Endothelial cell (in vitro differentiated cells): ENCODE results near the gene CLEC18B. TPM values are rescaled to one million over a fixed set of nuclear protein-coding genes. Genes with fewer than 3 reads are reported as not detected.
"Not testable (repeated sequence)": the region's sequence is repeated elsewhere in the genome, so short reads cannot be mapped to it uniquely, and the experiment has no call there.

Experiments
- DNase-seq: peaks from one replicate; pipeline ENCODE4 v3.0.0; 2021; ENCODE audit warnings: low spot score
- H3K27ac Mint-ChIP-seq: one replicate; pipeline ENCODE4 v1.8.0; 2021; ENCODE audit warnings: mixed read lengths, inconsistent platforms; ENCODE audit not compliant: unreplicated experiment
- H3K27me3 Mint-ChIP-seq: one replicate; pipeline ENCODE4 v1.8.0; 2021; ENCODE audit warnings: mild to moderate bottlenecking, moderate library complexity, mixed read lengths, inconsistent platforms; ENCODE audit not compliant: unreplicated experiment
- H3K36me3 Mint-ChIP-seq: one replicate; pipeline ENCODE4 v1.8.0; 2021; ENCODE audit warnings: mild to moderate bottlenecking, low read depth, mixed read lengths, inconsistent platforms; ENCODE audit not compliant: unreplicated experiment
- H3K4me1 Mint-ChIP-seq: one replicate; pipeline ENCODE4 v1.8.0; 2021; ENCODE audit warnings: mild to moderate bottlenecking, mixed read lengths, inconsistent platforms; ENCODE audit not compliant: unreplicated experiment
- H3K4me3 Mint-ChIP-seq: one replicate; pipeline ENCODE4 v1.8.0; 2021; ENCODE audit warnings: mild to moderate bottlenecking, mixed read lengths, inconsistent platforms; ENCODE audit not compliant: unreplicated experiment
- H3K9me3 Mint-ChIP-seq: one replicate; pipeline ENCODE4 v1.8.0; 2021; ENCODE audit warnings: mixed read lengths, inconsistent platforms; ENCODE audit not compliant: unreplicated experiment
- total RNA-seq: library from RNA; stranded (reverse); fragmentation: NEBNext Ultra II Directional; extraction: Animal tissue kit (Norgen Biotek cat#: 25700); gene quantifications from one replicate; pipeline ENCODE4 v1.2.1, GENCODE V29; 2021; ENCODE audit not compliant: unreplicated experiment

Gene CLEC18B
- total RNA-seq, 1 donor from 2014 or later: 0.26 TPM

GRCh38 chr16:74412138-74412774, 9.0 kb downstream of the CLEC18B start:
- not testable (repeated sequence) for H3K9me3 Mint-ChIP-seq, H3K27me3 Mint-ChIP-seq, H3K4me3 Mint-ChIP-seq, H3K4me1 Mint-ChIP-seq, H3K36me3 Mint-ChIP-seq, H3K27ac Mint-ChIP-seq, DNase-seq

- H3K27me3 Mint-ChIP-seq: not testable (repeated sequence)
Observed at GRCh38 chr16:74410981-74411380, 10.3 kb downstream of the CLEC18B start.

GRCh38 chr16:74410057-74410957, 11.0 kb downstream of the CLEC18B start:
- not testable (repeated sequence) for H3K27ac Mint-ChIP-seq, DNase-seq, H3K36me3 Mint-ChIP-seq, H3K4me3 Mint-ChIP-seq, H3K9me3 Mint-ChIP-seq, H3K27me3 Mint-ChIP-seq, H3K4me1 Mint-ChIP-seq

More at GRCh38 chr16:74410981-74411380, 10.3 kb downstream of the CLEC18B start:
- not testable (repeated sequence) for H3K4me1 Mint-ChIP-seq, H3K4me3 Mint-ChIP-seq, H3K36me3 Mint-ChIP-seq, DNase-seq, H3K9me3 Mint-ChIP-seq, H3K27ac Mint-ChIP-seq

GRCh38 chr16:74409185-74409981, 11.9 kb downstream of the CLEC18B start:
- H3K9me3 Mint-ChIP-seq, H3K27me3 Mint-ChIP-seq, H3K27ac Mint-ChIP-seq, H3K4me3 Mint-ChIP-seq, H3K36me3 Mint-ChIP-seq, DNase-seq, H3K4me1 Mint-ChIP-seq: not testable (repeated sequence)

GRCh38 chr16:74407362-74407705, 13.9 kb downstream of the CLEC18B start:
- not testable (repeated sequence) for H3K9me3 Mint-ChIP-seq, H3K4me1 Mint-ChIP-seq, H3K27me3 Mint-ChIP-seq, H3K36me3 Mint-ChIP-seq, H3K4me3 Mint-ChIP-seq, H3K27ac Mint-ChIP-seq, DNase-seq

GRCh38 chr16:74406600-74407361, 14.5 kb downstream of the CLEC18B start:
- H3K9me3 Mint-ChIP-seq, H3K4me1 Mint-ChIP-seq, H3K27me3 Mint-ChIP-seq, H3K36me3 Mint-ChIP-seq, H3K27ac Mint-ChIP-seq, H3K4me3 Mint-ChIP-seq: not testable (repeated sequence)
- DNase-seq: peak; percentile 42

- H3K4me3 Mint-ChIP-seq, H3K36me3 Mint-ChIP-seq, H3K27me3 Mint-ChIP-seq, H3K27ac Mint-ChIP-seq, H3K4me1 Mint-ChIP-seq, DNase-seq, H3K9me3 Mint-ChIP-seq: not testable (repeated sequence)
Observed at GRCh38 chr16:74404148-74404933, 16.9 kb downstream of the CLEC18B start.

- peak overlapping the region; percentile 59 for H3K27ac Mint-ChIP-seq
- H3K9me3 Mint-ChIP-seq, H3K4me3 Mint-ChIP-seq, H3K27me3 Mint-ChIP-seq, DNase-seq, H3K36me3 Mint-ChIP-seq: not testable (repeated sequence)
- H3K4me1 Mint-ChIP-seq: peaks cover 16% of the 10 kb centered on the region
Observed at GRCh38 chr16:74400238-74400637, 21.0 kb downstream of the CLEC18B start.

GRCh38 chr16:74398212-74398895, 22.9 kb downstream of the CLEC18B start:
- H3K27ac Mint-ChIP-seq, H3K4me3 Mint-ChIP-seq, H3K36me3 Mint-ChIP-seq, H3K9me3 Mint-ChIP-seq, DNase-seq, H3K27me3 Mint-ChIP-seq: not testable (repeated sequence)
- H3K4me1 Mint-ChIP-seq: peaks cover 16% of the 10 kb centered on the region

- not testable (repeated sequence) for DNase-seq, H3K9me3 Mint-ChIP-seq, H3K27ac Mint-ChIP-seq, H3K4me3 Mint-ChIP-seq, H3K36me3 Mint-ChIP-seq, H3K27me3 Mint-ChIP-seq
- H3K4me1 Mint-ChIP-seq: peaks cover 16% of the 10 kb centered on the region
Observed at GRCh38 chr16:74396521-74397017, 24.7 kb downstream of the CLEC18B start.
